ENCODE results near the gene OCIAD1. TPM values are rescaled to one million over a fixed set of nuclear protein-coding genes. Genes with fewer than 3 reads are reported as not detected.
A peak's percentile ranks its signal among the peaks of the same experiment; 100 is the strongest.
"Not testable (repeated sequence)": the region's sequence is repeated elsewhere in the genome, so short reads cannot be mapped to it uniquely, and the experiment has no call there.

Gene OCIAD1
- total RNA-seq, 1 donor from 2014 or later, result 54.4 TPM

- DNase-seq (ENCODE audit: low read depth in 2 of 2), result not testable (repeated sequence)
Observed at GRCh38 chr4:48889750-48890149, 58.9 kb downstream of the OCIAD1 start.

- DNase-seq (ENCODE audit: low read depth in 2 of 2), result no peak
Observed at GRCh38 chr4:48891028-48891619, 60.2 kb downstream of the OCIAD1 start.

GRCh38 chr4:48896845-48897244 is 66.0 kb downstream of the OCIAD1 start:
- no peak for DNase-seq (ENCODE audit: low read depth in 2 of 2)

- DNase-seq (ENCODE audit: low read depth in 2 of 2), result peak; percentile 56 to 74
Observed at GRCh38 chr4:48898733-48899431, 68.0 kb downstream of the OCIAD1 start.

GRCh38 chr4:48899432-48899749 is 68.5 kb downstream of the OCIAD1 start:
- DNase-seq (ENCODE audit: low read depth in 2 of 2), result no peak

GRCh38 chr4:48899950-48900349 is 69.1 kb downstream of the OCIAD1 start:
- DNase-seq (ENCODE audit: low read depth in 2 of 2), result peak in 1 of 2 donors; percentile 55

- DNase-seq (ENCODE audit: low read depth in 2 of 2), result no peak
Observed at GRCh38 chr4:48901196-48901595, 70.3 kb downstream of the OCIAD1 start.

GRCh38 chr4:48902266-48902665 is 71.4 kb downstream of the OCIAD1 start:
- DNase-seq (ENCODE audit: low read depth in 2 of 2), result no peak

GRCh38 chr4:48904101-48904500 is 73.2 kb downstream of the OCIAD1 start:
- no peak for DNase-seq (ENCODE audit: low read depth in 2 of 2)

- DNase-seq (ENCODE audit: low read depth in 2 of 2), result no peak
Observed at GRCh38 chr4:48904541-48905142, 73.8 kb downstream of the OCIAD1 start.

- DNase-seq (ENCODE audit: low read depth in 2 of 2), result peak in 1 of 2 donors; percentile 58
Observed at GRCh38 chr4:48905363-48906015, 74.6 kb downstream of the OCIAD1 start.

- DNase-seq (ENCODE audit: low read depth in 2 of 2), result peak; percentile 50 to 75
Observed at GRCh38 chr4:48906206-48907173, 75.6 kb downstream of the OCIAD1 start, which contains the start of gene OCIAD2. Gene OCIAD2, minus strand, starts transcription at chr4:48906774. Its CDS starts 2,225 bp downstream, at chr4:48904549.

- DNase-seq (ENCODE audit: low read depth in 2 of 2), result no peak
Observed at GRCh38 chr4:48907706-48908477, 77.0 kb downstream of the OCIAD1 start.

GRCh38 chr4:48908687-48909086 is 77.8 kb downstream of the OCIAD1 start:
- no peak for DNase-seq (ENCODE audit: low read depth in 2 of 2)

GRCh38 chr4:48909697-48910096 is 78.8 kb downstream of the OCIAD1 start:
- DNase-seq (ENCODE audit: low read depth in 2 of 2), result peak in 1 of 2 donors; percentile 97

- DNase-seq (ENCODE audit: low read depth in 2 of 2), result no peak
Observed at GRCh38 chr4:48910511-48910910, 79.6 kb downstream of the OCIAD1 start.

All from lung microvascular endothelial cell (primary cell).